Thyroid gland (tissue), 4 donors: Measurements from ENCODE around the gene PRR3.
A peak's percentile ranks its signal among the peaks of the same experiment; 100 is the strongest.

Source experiments
- CTCF ChIP-seq, 6 experiments: fragments of 200-600 bp in 3 of 6; fragments of 450-650 bp in 3 of 6; sonication (generic) in 3 of 6; IDR thresholded peaks; one replicate each; pipeline ENCODE4 v1.5.1; 2016 to 2019; ENCODE audit warnings: antibody characterized with exemption in 6 of 6, mild to moderate bottlenecking in 2 of 6, inconsistent platforms in 1 of 6, moderate library complexity in 1 of 6
- POLR2A ChIP-seq, 2 donors: fragments of 450-650 bp; IDR thresholded peaks; one replicate each; pipeline ENCODE4 v1.6.1; 2017; ENCODE audit warnings: antibody characterized with exemption in 2 of 2, mild to moderate bottlenecking in 2 of 2, moderate library complexity in 1 of 2

DNA sequence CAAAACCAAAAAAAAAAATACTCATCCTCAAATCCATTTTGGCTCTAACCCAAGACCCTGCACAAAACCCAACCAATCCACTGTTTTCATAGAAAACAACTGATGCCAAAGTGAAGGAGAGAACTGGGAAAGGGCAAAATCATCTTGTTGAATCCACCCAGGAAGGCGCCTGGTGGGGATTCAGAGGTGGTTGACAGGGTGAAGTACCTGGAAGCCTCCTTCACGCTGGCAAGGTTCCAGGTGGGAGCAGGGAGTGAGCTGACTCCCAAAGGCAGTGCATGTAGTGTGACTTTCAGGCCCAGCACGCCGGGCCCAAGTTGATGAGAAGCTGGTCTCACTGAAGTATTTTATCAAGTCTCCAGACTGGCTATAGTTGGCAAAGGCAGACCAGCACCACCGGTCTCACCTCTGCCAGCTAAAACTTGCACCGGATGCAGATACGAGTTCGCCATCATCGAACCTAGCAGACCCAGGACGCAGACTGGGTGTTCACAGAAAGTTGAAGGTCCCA is 43.4 kb downstream of the PRR3 start:
- no peak for TF ChIP-seq CTCF (IDR thresholded peaks at IDR 0.05)
- peak in 1 of 2 donors; percentile 31 for TF ChIP-seq POLR2A (IDR thresholded peaks at IDR 0.05)
